Gastrocnemius medialis (tissue), 4 donors: ENCODE results near the gene RCAN2. TPM values are rescaled to one million over a fixed set of nuclear protein-coding genes. Genes with fewer than 3 reads are reported as not detected.

Experiments
- ATAC-seq, 2 donors: fragments of 150-250 bp; one replicate each; pipeline ENCODE4 v1.9.1; 2016
- DNase-seq, 2 donors: peaks; one replicate each; pipeline ENCODE4 v3.0.0-alpha.2; 2019
- H3K27ac ChIP-seq, 4 donors: fragments of 200-600 bp; sonication (generic); 1 replicate in 1 of 4; 2 replicates in 3 of 4; pipeline ENCODE4 v1.5.1; 2016 to 2018; ENCODE audit warnings: mild to moderate bottlenecking in 2 of 4, moderate library complexity in 1 of 4
- H3K27me3 ChIP-seq, 3 donors: fragments of 200-600 bp; sonication (generic) in 2 of 3; 1 replicate in 1 of 3; 2 replicates in 2 of 3; pipeline versions ENCODE4 v1.5.1 to v1.6.0; 2016 to 2019; ENCODE audit warnings: mild to moderate bottlenecking in 1 of 3, moderate library complexity in 1 of 3
- H3K36me3 ChIP-seq, 2 donors: fragments of 200-600 bp; sonication (generic) in 1 of 2; one replicate each; pipeline ENCODE4 v1.5.1; 2017 to 2018
- H3K4me1 ChIP-seq, 2 donors: fragments of 200-600 bp; sonication (generic) in 1 of 2; one replicate each; pipeline ENCODE4 v1.5.1; 2016 to 2017; ENCODE audit warnings: mild to moderate bottlenecking in 2 of 2
- H3K4me3 ChIP-seq, 4 donors: fragments of 200-600 bp; sonication (generic) in 3 of 4; 1 replicate in 1 of 4; 2 replicates in 3 of 4; pipeline ENCODE4 v1.5.1; 2016 to 2019; ENCODE audit warnings: mild to moderate bottlenecking in 2 of 4
- H3K9me3 ChIP-seq, 3 donors: fragments of 200-600 bp; sonication (generic) in 2 of 3; 1 replicate in 1 of 3; 2 replicates in 2 of 3; pipeline ENCODE4 v1.5.1; 2016 to 2019
- CTCF ChIP-seq, 5 experiments: fragments of 450-650 bp in 3 of 5; fragments of 200-600 bp in 2 of 5; sonication (generic) in 2 of 5; IDR thresholded peaks in 4 of 5; conservative IDR thresholded peaks in 1 of 5; 1 replicate in 4 of 5; 2 replicates in 1 of 5; pipeline ENCODE4 v1.5.1; 2016 to 2019; ENCODE audit warnings: antibody characterized with exemption in 5 of 5, mild to moderate bottlenecking in 3 of 5, moderate library complexity in 3 of 5
- POLR2A ChIP-seq, 2 donors: fragments of 450-650 bp; IDR thresholded peaks; one replicate each; pipeline ENCODE4 v1.6.1; 2017; ENCODE audit warnings: antibody characterized with exemption in 2 of 2, mild to moderate bottlenecking in 2 of 2, moderate library complexity in 2 of 2
- in situ Hi-C, 4 donors: fragments of 200-750 bp; cut with MboI; loops; one replicate each; pipeline versions ENCODE4 v1.15.0 to v1.8.0; 2017; ENCODE audit warnings: low sequenced_read_pairs in 4 of 4
- intact Hi-C: fragments of 100-400 bp; cut with DNase I; formaldehyde crosslinking; loops from one replicate; pipeline ENCODE4 v1.15.1; 2023; ENCODE audit warnings: low total_unique reads
- total RNA-seq, 4 donors: library from RNA; depleted of rRNA; stranded (reverse); fragments of >200 nt; gene quantifications; one replicate each; pipeline versions ENCODE4 v1.1.0 to v1.2.3, GENCODE V29; 2016

Gene RCAN2
- total RNA-seq, 4 donors from 2014 or later, result 26.2 to 88.8 (median 43.2) TPM

- TF ChIP-seq POLR2A (IDR thresholded peaks at IDR 0.05) (no peak), CTCF (IDR thresholded peaks at IDR 0.05 in 4 of 5, conservative IDR thresholded peaks at IDR 0.05 in 1 of 5) (no peak)
- in situ Hi-C loops, result no loop called here
- no peak for ATAC-seq
- H3K4me1 ChIP-seq, result peaks cover 8 to 38% of the 10 kb centered on the region in 2 donors
- H3K27ac ChIP-seq, result no peak overlapping the region
- no peaks in the 10 kb centered on the region for H3K36me3 ChIP-seq
- no peaks in the 10 kb centered on the region for H3K9me3 ChIP-seq
- H3K4me3 ChIP-seq, result no peak overlapping the region
- DNase-seq, result peak in 1 of 2 donors; percentile 31
- H3K27me3 ChIP-seq, result no peaks in the 10 kb centered on the region
- intact Hi-C loops, result no loop called here
Measured at GRCh38 chr6:46269447-46270229, 221.6 kb downstream of the RCAN2 start.

GRCh38 chr6:46267515-46267914 lies 223.7 kb downstream of the RCAN2 start:
- Histone ChIP-seq H3K27me3 (no peaks in the 10 kb centered on the region), H3K4me1 (peaks cover 24 to 41% of the 10 kb centered on the region in 2 donors), H3K4me3 (no peak overlapping the region), H3K36me3 (no peaks in the 10 kb centered on the region), H3K9me3 (no peaks in the 10 kb centered on the region), H3K27ac (no peak overlapping the region)
- TF ChIP-seq CTCF (IDR thresholded peaks at IDR 0.05 in 4 of 5, conservative IDR thresholded peaks at IDR 0.05 in 1 of 5) (no peak), POLR2A (IDR thresholded peaks at IDR 0.05) (no peak)
- no peak for ATAC-seq
- DNase-seq, result no peak
- in situ Hi-C loops, result no loop called here
- intact Hi-C loops, result no loop called here

- H3K27me3 ChIP-seq, result no peaks in the 10 kb centered on the region
- DNase-seq (no peak), ATAC-seq (no peak)
- H3K36me3 ChIP-seq, result no peaks in the 10 kb centered on the region
- H3K27ac ChIP-seq, result no peak overlapping the region
- intact Hi-C loops, result no loop called here
- TF ChIP-seq POLR2A (IDR thresholded peaks at IDR 0.05) (no peak), CTCF (IDR thresholded peaks at IDR 0.05 in 4 of 5, conservative IDR thresholded peaks at IDR 0.05 in 1 of 5) (no peak)
- in situ Hi-C loops, result no loop called here
- H3K4me3 ChIP-seq, result no peak overlapping the region
- no peaks in the 10 kb centered on the region for H3K9me3 ChIP-seq
- peaks cover 16 to 24% of the 10 kb centered on the region in 2 donors for H3K4me1 ChIP-seq
Measured at GRCh38 chr6:46265373-46265772, 225.9 kb downstream of the RCAN2 start.

GRCh38 chr6:46263707-46264086 lies 227.6 kb downstream of the RCAN2 start:
- intact Hi-C loops (no loop called here), in situ Hi-C loops (no loop called here)
- no peak for TF ChIP-seq CTCF (IDR thresholded peaks at IDR 0.05 in 4 of 5, conservative IDR thresholded peaks at IDR 0.05 in 1 of 5)
- TF ChIP-seq POLR2A (IDR thresholded peaks at IDR 0.05), result no peak
- H3K36me3 ChIP-seq, result no peaks in the 10 kb centered on the region
- H3K4me3 ChIP-seq, result no peak overlapping the region
- DNase-seq, result no peak
- peaks cover 16 to 30% of the 10 kb centered on the region in 2 donors for H3K4me1 ChIP-seq
- H3K27ac ChIP-seq, result peak overlapping the region in 1 of 4 donors; percentile 48
- H3K9me3 ChIP-seq, result no peaks in the 10 kb centered on the region
- no peaks in the 10 kb centered on the region for H3K27me3 ChIP-seq
- peak; percentile 56 to 59 for ATAC-seq
